ENCODE measurements around the gene GAS2L2. TPM values are rescaled to one million over a fixed set of nuclear protein-coding genes. Genes with fewer than 3 reads are reported as not detected.
A peak's percentile ranks its signal among the peaks of the same experiment; 100 is the strongest.

The GAS2L2 gene
- total RNA-seq, 1 donor from 2014 or later, result 0.10 TPM

DNA sequence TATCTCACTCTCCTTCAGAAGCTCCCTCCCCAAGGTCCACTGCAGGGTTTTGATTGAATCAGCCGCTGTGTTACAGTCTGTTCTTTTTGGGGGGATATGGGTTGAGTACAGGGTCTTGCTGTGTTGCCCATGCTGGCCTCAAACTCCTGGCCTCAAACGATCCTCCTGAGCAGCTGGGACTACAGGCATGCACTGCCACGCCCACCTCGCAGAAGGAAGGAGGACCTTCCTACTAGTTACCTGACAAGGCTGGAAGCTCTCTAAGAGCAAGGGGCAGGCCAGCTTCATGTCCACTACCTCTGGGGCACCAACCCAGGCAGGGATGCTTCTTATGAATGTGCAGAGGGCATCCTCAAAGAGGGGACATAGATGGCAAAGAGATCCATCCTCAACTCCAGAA is 44.3 kb upstream of the GAS2L2 start:
- Mint-ChIP-seq H3K4me1 (ENCODE audit: unreplicated experiment) (peaks cover 42% of the 10 kb centered on the region), H3K9me3 (ENCODE audit: unreplicated experiment) (no peaks in the 10 kb centered on the region), H3K27ac (ENCODE audit: unreplicated experiment) (no peak overlapping the region), H3K36me3 (ENCODE audit: low read depth, unreplicated experiment) (no peaks in the 10 kb centered on the region), H3K4me3 (ENCODE audit: unreplicated experiment) (no peak overlapping the region), H3K27me3 (ENCODE audit: unreplicated experiment) (peaks cover 10% of the 10 kb centered on the region)
- no peak for DNase-seq (ENCODE audit: low spot score)
- TF ChIP-seq, protein P1, sequence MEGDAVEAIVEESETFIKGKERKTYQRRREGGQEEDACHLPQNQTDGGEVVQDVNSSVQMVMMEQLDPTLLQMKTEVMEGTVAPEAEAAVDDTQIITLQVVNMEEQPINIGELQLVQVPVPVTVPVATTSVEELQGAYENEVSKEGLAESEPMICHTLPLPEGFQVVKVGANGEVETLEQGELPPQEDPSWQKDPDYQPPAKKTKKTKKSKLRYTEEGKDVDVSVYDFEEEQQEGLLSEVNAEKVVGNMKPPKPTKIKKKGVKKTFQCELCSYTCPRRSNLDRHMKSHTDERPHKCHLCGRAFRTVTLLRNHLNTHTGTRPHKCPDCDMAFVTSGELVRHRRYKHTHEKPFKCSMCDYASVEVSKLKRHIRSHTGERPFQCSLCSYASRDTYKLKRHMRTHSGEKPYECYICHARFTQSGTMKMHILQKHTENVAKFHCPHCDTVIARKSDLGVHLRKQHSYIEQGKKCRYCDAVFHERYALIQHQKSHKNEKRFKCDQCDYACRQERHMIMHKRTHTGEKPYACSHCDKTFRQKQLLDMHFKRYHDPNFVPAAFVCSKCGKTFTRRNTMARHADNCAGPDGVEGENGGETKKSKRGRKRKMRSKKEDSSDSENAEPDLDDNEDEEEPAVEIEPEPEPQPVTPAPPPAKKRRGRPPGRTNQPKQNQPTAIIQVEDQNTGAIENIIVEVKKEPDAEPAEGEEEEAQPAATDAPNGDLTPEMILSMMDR (IDR thresholded peaks at IDR 0.05; ENCODE audit: unreplicated experiment), result no peak

DNA sequence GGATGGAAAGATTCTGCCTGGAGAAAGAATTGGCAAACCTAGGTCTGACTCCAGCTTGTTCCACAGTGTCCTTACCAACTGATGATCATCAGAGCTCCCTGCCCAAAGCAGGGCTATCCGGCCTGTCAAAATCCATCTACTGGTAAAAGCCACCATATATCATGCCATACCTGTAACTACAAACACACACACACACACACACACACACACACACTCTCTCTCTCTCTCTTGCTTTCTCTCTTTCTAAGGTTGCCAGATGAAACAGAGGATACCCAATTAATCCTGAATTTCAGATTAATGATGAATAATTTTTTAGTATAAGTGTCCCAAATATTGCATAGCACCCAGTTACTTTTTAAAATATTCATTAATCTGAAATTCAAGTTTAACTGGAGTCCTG is 43.9 kb upstream of the GAS2L2 start:
- peaks cover 39% of the 10 kb centered on the region for H3K4me1 Mint-ChIP-seq (ENCODE audit: unreplicated experiment)
- no peaks in the 10 kb centered on the region for H3K9me3 Mint-ChIP-seq (ENCODE audit: unreplicated experiment)
- TF ChIP-seq, protein P1 (IDR thresholded peaks at IDR 0.05; ENCODE audit: unreplicated experiment), result no peak
- H3K27me3 Mint-ChIP-seq (ENCODE audit: unreplicated experiment), result peaks cover 10% of the 10 kb centered on the region
- no peak for DNase-seq (ENCODE audit: low spot score)
- peak overlapping the region; percentile 56 for H3K4me3 Mint-ChIP-seq (ENCODE audit: unreplicated experiment)
- no peaks in the 10 kb centered on the region for H3K36me3 Mint-ChIP-seq (ENCODE audit: low read depth, unreplicated experiment)
- no peak overlapping the region for H3K27ac Mint-ChIP-seq (ENCODE audit: unreplicated experiment)

DNA sequence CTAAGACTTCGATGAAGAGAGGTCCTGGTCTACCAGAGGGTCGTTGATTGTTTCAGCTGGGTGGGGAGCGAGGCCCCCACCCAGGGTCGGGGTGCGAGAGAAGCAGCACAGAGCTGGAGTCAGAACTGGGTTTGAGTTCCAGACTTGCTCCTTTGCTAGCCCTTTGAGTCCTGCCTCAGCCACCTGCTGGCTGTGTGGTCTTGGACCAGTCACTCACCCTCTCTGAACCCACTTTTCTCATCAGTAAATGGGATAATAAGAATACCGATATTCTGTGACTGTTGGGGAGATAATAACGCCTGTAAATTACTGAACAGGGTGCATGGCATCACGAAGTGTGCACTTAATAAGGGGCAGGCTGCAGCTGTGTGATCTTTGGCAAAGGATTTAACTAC is 42.8 kb upstream of the GAS2L2 start:
- no peak overlapping the region for H3K27ac Mint-ChIP-seq (ENCODE audit: unreplicated experiment)

DNA sequence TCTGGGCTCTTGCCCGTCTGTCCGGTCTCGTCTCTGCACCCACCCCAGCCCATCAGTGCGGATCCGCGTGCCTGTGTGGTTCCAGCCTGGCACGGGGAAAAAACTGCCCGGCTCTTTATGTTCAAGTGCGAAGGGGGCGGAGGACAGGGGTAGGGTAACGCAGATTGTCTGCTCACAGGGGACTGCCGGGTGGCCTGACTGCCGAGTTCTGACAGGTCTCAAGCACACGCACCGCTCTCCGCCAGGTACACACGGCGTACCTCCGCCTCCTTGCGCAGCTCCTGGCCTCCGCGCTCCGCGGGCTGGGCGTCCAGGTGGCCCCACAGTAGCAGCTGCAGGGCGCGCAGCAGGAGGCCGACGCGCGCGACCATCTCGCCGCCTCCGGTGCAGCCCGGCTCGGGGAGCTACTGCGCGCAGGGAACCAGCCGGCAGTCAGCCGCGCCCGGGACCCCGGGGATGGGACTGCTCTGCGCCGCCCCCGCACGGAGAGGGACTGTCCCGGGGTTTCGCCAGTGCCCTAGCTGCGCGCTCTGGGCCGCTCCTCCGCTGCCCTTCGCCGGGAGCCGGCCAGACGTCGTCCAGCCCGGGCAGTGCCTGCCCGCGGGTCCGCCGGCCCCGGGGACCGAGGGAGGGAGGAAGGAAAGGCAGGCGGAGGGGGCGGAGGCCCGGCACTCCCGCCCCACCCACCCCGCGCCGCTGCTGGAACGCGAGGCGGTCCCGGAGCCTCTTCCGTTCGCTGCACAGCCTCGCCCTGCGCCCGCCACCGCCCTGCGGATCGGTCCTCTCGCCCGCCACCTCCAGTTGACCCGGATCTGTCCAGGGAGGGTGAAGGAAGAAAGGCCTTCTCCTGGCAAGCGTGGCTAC is 42.2 kb upstream of the GAS2L2 start, which contains the start of gene MMP28:
MMP28 (minus strand) TSS at position 635 of the 864 bp plus-strand sequence; CDS start at position 371, 264 bp downstream.
- no peak for DNase-seq (ENCODE audit: low spot score)
- Mint-ChIP-seq H3K27me3 (ENCODE audit: unreplicated experiment) (peaks cover 10% of the 10 kb centered on the region), H3K36me3 (ENCODE audit: low read depth, unreplicated experiment) (no peaks in the 10 kb centered on the region), H3K4me1 (ENCODE audit: unreplicated experiment) (peaks cover 23% of the 10 kb centered on the region), H3K4me3 (ENCODE audit: unreplicated experiment) (peak within 1 kb of the TSS; percentile 84), H3K27ac (ENCODE audit: unreplicated experiment) (no peak within 1 kb of the TSS), H3K9me3 (ENCODE audit: unreplicated experiment) (no peaks in the 10 kb centered on the region)
- TF ChIP-seq, protein P1 (IDR thresholded peaks at IDR 0.05; ENCODE audit: unreplicated experiment), result no peak

More for the DNA sequence above, 42.8 kb upstream of the GAS2L2 start:
- H3K9me3 Mint-ChIP-seq (ENCODE audit: unreplicated experiment), result no peaks in the 10 kb centered on the region
- TF ChIP-seq, protein P1 (IDR thresholded peaks at IDR 0.05; ENCODE audit: unreplicated experiment), result no peak
- peaks cover 29% of the 10 kb centered on the region for H3K4me1 Mint-ChIP-seq (ENCODE audit: unreplicated experiment)
- DNase-seq (ENCODE audit: low spot score), result no peak
- H3K4me3 Mint-ChIP-seq (ENCODE audit: unreplicated experiment), result peak overlapping the region; percentile 84
- H3K27me3 Mint-ChIP-seq (ENCODE audit: unreplicated experiment), result peaks cover 10% of the 10 kb centered on the region
- no peaks in the 10 kb centered on the region for H3K36me3 Mint-ChIP-seq (ENCODE audit: low read depth, unreplicated experiment)

DNA sequence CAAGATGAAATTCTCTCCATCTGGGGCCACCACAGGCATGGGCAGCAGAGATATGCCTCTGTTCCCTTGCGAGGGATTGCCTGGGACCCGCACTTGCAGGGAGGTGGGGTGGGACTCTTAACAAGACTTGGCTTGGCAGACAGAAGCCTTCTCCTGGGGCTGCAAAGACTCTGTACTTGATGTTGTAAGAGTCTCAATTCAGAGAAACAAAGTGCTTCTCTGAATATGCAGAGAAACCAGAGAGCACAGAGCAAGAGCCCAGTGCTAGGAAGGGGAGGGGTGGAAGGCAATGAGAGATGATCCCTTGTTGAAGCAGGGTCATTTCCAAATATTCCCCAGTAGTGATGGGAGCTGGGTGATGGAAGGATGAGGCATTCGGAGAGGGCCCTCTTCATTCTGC is 40.2 kb upstream of the GAS2L2 start:
- H3K4me3 Mint-ChIP-seq (ENCODE audit: unreplicated experiment), result peak overlapping the region; percentile 63
- TF ChIP-seq, protein P1 (IDR thresholded peaks at IDR 0.05; ENCODE audit: unreplicated experiment), result no peak
- peaks cover 10% of the 10 kb centered on the region for H3K27me3 Mint-ChIP-seq (ENCODE audit: unreplicated experiment)
- H3K4me1 Mint-ChIP-seq (ENCODE audit: unreplicated experiment), result peaks cover 12% of the 10 kb centered on the region
- H3K36me3 Mint-ChIP-seq (ENCODE audit: low read depth, unreplicated experiment), result no peaks in the 10 kb centered on the region
- no peak overlapping the region for H3K27ac Mint-ChIP-seq (ENCODE audit: unreplicated experiment)
- DNase-seq (ENCODE audit: low spot score), result no peak
- no peaks in the 10 kb centered on the region for H3K9me3 Mint-ChIP-seq (ENCODE audit: unreplicated experiment)
